ENCODE data around the gene KLHL21. TPM values are rescaled to one million over a fixed set of nuclear protein-coding genes. Genes with fewer than 3 reads are reported as not detected.
A peak's percentile ranks its signal among the peaks of the same experiment; 100 is the strongest.
"Not testable (repeated sequence)": the region's sequence is repeated elsewhere in the genome, so short reads cannot be mapped to it uniquely, and the experiment has no call there.

Gene KLHL21
- total and polyA plus RNA-seq, 11 donors, result 28.6 to 179 (median 65.4) TPM

- no peaks in the 10 kb centered on the region for H3K4me1 ChIP-seq
- no peak overlapping the region for H3K4me3 ChIP-seq
- no peak overlapping the region for H3K27ac ChIP-seq
- no peaks in the 10 kb centered on the region for H3K9me3 ChIP-seq
- peaks cover 0 to 68% (median 56%) of the 10 kb centered on the region in 9 donors for H3K36me3 ChIP-seq
- ATAC-seq, result peak in 3 of 4 donors; percentile 37 to 45 (median 45)
- intact Hi-C loops (cut with DNase I), result loop anchor here in 8 of 10 donors (2.0 to 10.0 kb wide), 5 partner anchors 89 to 162 kb away; partner anchors contain the start of genes TAS1R1 (in 3 of the 8) and NOL9 (in 1 of the 8)
- DNase-seq, result peak in 1 of 5 donors; percentile 32
- 52 to 64% (median 58%) methylated on average over 10 of the region's 10 CpGs for WGBS, 4 donors
- H3K27me3 ChIP-seq, result no peaks in the 10 kb centered on the region
- TF ChIP-seq POLR2A (IDR thresholded peaks at IDR 0.05), result no peak
- TF ChIP-seq, protein P1, sequence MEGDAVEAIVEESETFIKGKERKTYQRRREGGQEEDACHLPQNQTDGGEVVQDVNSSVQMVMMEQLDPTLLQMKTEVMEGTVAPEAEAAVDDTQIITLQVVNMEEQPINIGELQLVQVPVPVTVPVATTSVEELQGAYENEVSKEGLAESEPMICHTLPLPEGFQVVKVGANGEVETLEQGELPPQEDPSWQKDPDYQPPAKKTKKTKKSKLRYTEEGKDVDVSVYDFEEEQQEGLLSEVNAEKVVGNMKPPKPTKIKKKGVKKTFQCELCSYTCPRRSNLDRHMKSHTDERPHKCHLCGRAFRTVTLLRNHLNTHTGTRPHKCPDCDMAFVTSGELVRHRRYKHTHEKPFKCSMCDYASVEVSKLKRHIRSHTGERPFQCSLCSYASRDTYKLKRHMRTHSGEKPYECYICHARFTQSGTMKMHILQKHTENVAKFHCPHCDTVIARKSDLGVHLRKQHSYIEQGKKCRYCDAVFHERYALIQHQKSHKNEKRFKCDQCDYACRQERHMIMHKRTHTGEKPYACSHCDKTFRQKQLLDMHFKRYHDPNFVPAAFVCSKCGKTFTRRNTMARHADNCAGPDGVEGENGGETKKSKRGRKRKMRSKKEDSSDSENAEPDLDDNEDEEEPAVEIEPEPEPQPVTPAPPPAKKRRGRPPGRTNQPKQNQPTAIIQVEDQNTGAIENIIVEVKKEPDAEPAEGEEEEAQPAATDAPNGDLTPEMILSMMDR (IDR thresholded peaks at IDR 0.05), result peak; percentile 35 to 72 (median 58)
These were observed 44.0 kb upstream of the KLHL21 start for GRCh38 chr1:6646499-6647148.

- no peak for DNase-seq
- peaks cover 0 to 68% (median 58%) of the 10 kb centered on the region in 9 donors for H3K36me3 ChIP-seq
- H3K27me3 ChIP-seq, result no peaks in the 10 kb centered on the region
- H3K27ac ChIP-seq, result no peak overlapping the region
- no peak for ATAC-seq
- intact Hi-C loops (cut with DNase I), result loop anchor here in 7 of 10 donors (5.0 to 10.0 kb wide), 3 partner anchors 88 to 160 kb away; partner anchors contain the start of gene TAS1R1 (in 2 of the 7)
- H3K9me3 ChIP-seq, result no peaks in the 10 kb centered on the region
- no peak overlapping the region for H3K4me3 ChIP-seq
- 88 to 94% (median 91%) methylated on average over 7 of the region's 7 CpGs for WGBS, 4 donors
- no peak for TF ChIP-seq POLR2A (IDR thresholded peaks at IDR 0.05)
- TF ChIP-seq, protein P1 (IDR thresholded peaks at IDR 0.05), result no peak
- no peaks in the 10 kb centered on the region for H3K4me1 ChIP-seq
These were observed 42.3 kb upstream of the KLHL21 start for GRCh38 chr1:6645018-6645417.

GRCh38 chr1:6640867-6641266 lies 38.2 kb upstream of the KLHL21 start:
- not testable (repeated sequence) for ATAC-seq, H3K27ac ChIP-seq, H3K9me3 ChIP-seq, DNase-seq, H3K4me3 ChIP-seq, H3K27me3 ChIP-seq
- 93 to 96% (median 94%) methylated on average over 3 of the region's 3 CpGs for WGBS, 4 donors
- Histone ChIP-seq H3K4me1 (peaks cover 0 to 12% (median 0%) of the 10 kb centered on the region in 12 donors), H3K36me3 (peaks cover 2 to 99% (median 91%) of the 10 kb centered on the region in 9 donors)
- intact Hi-C loops (cut with DNase I), result loop anchor here in 3 of 10 donors (10.0 kb wide), 1 partner anchor 156 kb away; no protein-coding TSS in a partner anchor

DNA sequence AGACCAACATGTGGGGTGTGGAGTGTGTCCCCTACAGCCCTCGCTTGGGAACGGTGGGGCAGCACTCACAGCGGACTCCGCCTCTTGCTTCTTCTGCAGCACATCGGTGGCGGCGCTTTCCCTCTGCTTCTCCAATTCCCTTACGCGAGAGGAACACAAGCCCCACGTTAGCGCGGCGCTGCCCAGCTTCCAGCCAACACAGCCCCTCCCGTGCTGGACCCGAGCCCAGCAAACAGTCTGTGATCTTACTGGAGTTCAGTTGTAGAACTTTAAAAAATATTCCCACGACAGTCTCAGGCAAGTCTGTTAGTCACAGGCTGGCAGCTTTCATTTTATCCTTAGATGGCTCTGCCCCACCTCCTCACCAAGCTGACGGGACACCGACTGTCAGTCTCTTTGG lies 35.6 kb upstream of the KLHL21 start:
- H3K4me3 ChIP-seq, result peak overlapping the region in 2 of 12 donors; percentile 10 to 14
- H3K4me1 ChIP-seq, result peaks cover 0 to 15% (median 0%) of the 10 kb centered on the region in 12 donors
- peaks cover 2 to 100% (median 94%) of the 10 kb centered on the region in 9 donors for H3K36me3 ChIP-seq
- H3K9me3 ChIP-seq, result no peaks in the 10 kb centered on the region
- no peak for TF ChIP-seq POLR2A (IDR thresholded peaks at IDR 0.05)
- TF ChIP-seq, protein P1 (IDR thresholded peaks at IDR 0.05), result no peak
- intact Hi-C loops (cut with DNase I), result loop anchor here in 2 of 10 donors (5.0 to 10.0 kb wide), 3 partner anchors 71 to 153 kb away; partner anchors contain the start of gene TAS1R1 (in 1 of the 2)
- H3K27me3 ChIP-seq, result no peaks in the 10 kb centered on the region
- WGBS, 4 donors, result 66 to 78% (median 71%) methylated on average over 5 to 18 of the region's 18 CpGs
- DNase-seq, result peak; percentile 75 to 89 (median 81)
- peak; percentile 24 to 70 (median 49) for ATAC-seq
- H3K27ac ChIP-seq, result peak overlapping the region in 8 of 12 donors; percentile 20 to 73 (median 48)

All from heart left ventricle (tissue), 16 donors.